HG03460 (cell line): ENCODE measurements around the gene C2.
"Not testable (repeated sequence)": the region's sequence is repeated elsewhere in the genome, so short reads cannot be mapped to it uniquely, and the experiment has no call there.

Experiments
- ATAC-seq: cut with Tn5 transposase; IDR thresholded peaks from one replicate; pipeline ENCODE4 v1.9.1; 2021; ENCODE audit not compliant: unreplicated experiment

C2 gene

DNA sequence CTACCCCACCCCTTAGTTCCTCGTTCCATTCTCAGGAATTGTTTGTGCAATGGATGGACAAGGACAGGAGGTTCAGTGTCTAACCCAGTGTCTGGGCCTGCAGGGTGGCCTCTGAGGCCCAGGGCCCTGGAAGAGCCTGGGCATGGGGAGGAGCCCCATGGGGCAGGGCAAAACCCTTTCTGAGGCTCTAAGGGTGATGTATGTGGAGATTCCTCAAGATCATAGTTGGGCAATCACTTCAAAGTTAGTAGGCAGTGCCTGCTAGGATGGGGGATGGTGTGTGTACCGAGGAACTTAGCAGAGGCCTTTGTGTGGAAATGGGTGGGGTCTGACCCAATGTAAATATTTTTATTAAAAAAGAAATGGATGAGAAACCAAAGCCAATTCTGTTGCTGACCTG lies 6.7 kb upstream of the C2 start:
- no peak for ATAC-seq

DNA sequence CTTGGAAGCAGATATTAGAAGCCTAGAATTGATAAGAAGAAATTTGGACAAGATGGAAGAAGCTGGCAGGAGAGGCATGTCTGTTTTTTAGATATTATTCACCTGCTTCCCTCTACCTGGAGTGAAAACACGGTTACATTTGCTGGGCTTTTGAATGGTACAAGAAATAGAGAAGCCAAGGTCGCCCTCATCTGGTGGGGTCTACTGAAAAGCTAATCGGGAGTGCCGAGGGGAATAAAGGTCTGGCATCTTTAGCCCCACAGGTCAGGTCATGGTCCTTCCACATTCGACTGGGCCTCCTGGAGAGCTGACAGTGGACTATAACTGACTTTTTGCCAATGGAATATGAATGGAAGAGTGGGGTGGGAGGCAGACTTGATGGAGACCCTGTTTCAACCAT lies 4.6 kb upstream of the C2 start:
- no peak for ATAC-seq

DNA sequence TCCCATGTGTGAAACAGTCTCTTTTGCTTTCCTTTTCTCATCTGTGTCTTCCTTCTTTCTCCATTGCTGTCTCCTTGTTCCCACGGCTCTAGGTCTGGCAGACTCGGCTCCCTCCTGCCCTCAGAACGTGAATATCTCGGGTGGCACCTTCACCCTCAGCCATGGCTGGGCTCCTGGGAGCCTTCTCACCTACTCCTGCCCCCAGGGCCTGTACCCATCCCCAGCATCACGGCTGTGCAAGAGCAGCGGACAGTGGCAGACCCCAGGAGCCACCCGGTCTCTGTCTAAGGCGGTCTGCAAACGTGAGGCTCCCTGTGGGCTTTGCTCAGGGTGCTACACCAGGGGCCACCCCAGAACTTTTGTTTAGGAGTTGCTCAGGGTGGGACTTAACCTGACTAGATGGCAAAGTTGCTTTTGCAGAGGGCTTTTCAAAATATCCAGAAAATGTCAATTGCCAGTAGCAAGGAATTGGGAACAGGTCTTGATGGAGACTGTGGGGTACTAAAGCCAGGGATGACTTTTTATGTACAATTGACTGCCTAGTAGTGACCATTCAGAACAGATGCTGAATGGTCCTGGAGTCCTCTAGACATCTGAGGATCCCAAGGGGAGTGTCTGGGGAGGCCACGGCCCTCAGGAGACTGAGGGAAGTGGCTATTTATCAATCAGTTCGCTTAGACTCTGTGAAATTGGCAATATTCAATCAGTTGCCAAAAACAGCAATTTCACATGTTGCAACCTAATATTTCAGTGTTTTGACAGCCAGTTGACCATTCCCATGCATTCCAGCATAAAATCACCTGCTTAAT lies 550 bp downstream of the C2 start:
- no peak for ATAC-seq

DNA sequence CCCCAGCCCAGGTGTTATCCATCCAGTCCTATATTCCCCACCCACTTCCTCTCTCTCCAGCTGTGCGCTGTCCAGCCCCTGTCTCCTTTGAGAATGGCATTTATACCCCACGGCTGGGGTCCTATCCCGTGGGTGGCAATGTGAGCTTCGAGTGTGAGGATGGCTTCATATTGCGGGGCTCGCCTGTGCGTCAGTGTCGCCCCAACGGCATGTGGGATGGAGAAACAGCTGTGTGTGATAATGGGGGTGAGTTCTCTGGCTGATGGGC lies 1.1 kb downstream of the C2 start:
- no peak for ATAC-seq

DNA sequence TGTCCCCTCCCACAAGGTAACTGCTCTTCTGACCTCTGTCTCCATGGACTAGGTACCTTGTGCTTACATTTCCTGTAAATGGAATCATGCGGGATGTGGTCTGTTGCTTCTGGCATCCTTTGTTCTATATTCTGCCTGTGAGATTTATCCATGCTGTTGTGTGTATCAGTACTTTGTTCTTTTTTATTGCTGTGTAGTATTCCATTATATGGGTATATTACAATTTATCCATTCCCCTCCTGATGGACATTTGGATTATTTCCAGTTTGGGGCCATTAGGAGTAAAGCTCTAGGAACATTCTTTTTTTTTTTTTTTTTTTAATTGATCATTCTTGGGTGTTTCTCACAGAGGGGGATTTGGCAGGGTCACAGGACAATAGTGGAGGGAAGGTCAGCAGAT lies 3.4 kb downstream of the C2 start:
- ATAC-seq, result no peak

DNA sequence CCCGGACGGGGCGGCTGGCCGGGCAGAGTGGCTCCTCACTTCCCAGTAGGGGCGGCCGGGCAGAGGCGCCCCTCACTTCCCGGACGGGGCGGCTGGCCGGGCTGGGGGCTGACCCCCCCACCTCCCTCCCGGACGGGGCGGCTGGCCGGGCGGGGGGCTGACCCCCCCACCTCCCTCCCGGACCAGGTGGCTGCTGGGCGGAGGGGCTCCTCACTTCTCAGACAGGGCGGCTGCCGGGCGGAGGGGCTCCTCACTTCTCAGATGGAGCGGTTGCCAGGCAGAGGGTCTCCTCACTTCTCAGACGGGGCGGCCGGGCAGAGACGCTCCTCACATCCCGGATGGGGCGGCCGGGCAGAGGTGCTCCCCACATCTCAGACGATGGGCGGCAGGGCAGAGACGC lies 4.6 kb downstream of the C2 start:
- not testable (repeated sequence) for ATAC-seq

DNA sequence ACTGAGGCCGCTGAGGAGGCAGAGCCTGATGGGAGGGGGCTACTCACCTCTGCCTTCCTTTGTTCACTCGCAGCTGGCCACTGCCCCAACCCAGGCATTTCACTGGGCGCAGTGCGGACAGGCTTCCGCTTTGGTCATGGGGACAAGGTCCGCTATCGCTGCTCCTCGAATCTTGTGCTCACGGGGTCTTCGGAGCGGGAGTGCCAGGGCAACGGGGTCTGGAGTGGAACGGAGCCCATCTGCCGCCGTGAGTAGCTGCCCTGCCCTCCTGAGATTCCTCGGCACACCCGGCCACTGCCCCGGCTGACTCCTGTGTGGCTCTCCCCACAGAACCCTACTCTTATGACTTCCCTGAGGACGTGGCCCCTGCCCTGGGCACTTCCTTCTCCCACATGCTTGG lies 6.0 kb downstream of the C2 start:
- ATAC-seq, result no peak

DNA sequence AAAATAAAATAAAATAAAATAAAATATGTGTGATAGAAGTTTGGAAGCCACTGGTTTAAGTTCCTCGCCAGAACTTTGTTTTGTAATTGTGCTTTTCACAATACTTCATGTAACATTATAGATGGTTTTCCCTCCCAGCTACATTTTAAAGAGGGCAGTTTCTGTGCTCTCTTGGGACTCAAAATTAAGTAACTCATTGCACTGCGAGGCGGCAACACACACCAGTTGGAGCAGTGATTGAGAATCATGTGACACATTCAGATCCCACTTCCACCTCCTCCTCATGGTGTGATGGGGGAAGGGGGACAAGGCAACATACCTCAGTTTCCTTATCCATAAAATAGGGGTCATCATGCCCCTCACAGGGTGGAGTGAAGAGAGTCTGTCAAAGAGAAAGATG lies 7.5 kb downstream of the C2 start:
- ATAC-seq, result no peak

DNA sequence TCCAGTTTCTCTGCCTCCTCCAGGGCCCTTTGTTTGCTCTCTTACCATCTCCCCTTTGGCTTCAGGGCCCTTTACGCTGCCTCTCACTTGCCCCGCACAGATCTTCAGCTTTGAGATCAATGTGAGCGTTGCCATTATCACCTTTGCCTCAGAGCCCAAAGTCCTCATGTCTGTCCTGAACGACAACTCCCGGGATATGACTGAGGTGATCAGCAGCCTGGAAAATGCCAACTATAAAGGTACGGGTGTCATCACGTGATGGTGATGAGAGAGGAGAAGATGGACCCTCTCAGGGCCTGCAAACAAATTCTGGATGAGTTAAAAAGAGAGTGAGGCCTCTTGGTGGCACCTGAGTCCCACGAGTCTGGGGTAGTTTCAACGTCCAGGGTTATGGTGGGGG lies 8.3 kb downstream of the C2 start:
- no peak for ATAC-seq

DNA sequence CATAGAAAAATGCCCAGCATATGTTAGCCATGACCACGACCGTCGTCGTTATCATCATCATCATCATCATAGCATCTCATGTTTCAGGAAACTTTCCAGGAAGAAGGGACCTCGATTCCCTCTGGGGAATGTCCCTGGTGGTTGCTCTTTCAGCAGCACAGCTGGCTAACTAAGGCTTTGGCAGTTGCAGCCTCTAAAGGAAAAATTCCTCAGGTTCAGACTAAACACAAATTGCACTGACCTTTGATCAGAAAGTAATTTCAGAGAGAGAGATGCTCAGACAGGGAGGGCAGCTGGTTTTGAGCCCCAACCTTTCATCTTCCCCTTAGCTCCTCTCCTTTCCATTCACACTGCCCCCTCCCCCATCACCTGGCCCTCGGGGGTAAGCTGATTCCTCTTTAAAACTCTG lies 12.7 kb downstream of the C2 start:
- ATAC-seq, result no peak

DNA sequence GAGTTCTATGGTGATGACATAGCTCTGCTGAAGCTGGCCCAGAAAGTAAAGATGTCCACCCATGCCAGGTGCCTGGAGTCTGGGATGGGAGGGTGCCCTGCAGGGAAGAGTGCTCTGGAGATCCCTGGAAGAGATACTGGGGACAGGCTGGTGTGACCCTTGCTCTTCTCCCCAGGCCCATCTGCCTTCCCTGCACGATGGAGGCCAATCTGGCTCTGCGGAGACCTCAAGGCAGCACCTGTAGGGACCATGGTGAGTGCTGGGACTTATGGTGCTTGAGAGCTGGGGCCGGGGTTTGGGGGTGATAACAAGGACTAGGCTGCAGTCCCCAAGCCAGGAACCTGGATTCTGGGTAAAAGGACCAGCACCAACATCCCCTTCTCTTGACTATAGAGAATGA lies 16.2 kb downstream of the C2 start:
- no peak for ATAC-seq

DNA sequence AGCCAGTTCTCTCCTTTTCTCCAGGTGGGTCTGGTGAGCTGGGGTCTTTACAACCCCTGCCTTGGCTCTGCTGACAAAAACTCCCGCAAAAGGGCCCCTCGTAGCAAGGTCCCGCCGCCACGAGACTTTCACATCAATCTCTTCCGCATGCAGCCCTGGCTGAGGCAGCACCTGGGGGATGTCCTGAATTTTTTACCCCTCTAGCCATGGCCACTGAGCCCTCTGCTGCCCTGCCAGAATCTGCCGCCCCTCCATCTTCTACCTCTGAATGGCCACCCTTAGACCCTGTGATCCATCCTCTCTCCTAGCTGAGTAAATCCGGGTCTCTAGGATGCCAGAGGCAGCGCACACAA lies 17.6 kb downstream of the C2 start:
- ATAC-seq, result no peak

DNA sequence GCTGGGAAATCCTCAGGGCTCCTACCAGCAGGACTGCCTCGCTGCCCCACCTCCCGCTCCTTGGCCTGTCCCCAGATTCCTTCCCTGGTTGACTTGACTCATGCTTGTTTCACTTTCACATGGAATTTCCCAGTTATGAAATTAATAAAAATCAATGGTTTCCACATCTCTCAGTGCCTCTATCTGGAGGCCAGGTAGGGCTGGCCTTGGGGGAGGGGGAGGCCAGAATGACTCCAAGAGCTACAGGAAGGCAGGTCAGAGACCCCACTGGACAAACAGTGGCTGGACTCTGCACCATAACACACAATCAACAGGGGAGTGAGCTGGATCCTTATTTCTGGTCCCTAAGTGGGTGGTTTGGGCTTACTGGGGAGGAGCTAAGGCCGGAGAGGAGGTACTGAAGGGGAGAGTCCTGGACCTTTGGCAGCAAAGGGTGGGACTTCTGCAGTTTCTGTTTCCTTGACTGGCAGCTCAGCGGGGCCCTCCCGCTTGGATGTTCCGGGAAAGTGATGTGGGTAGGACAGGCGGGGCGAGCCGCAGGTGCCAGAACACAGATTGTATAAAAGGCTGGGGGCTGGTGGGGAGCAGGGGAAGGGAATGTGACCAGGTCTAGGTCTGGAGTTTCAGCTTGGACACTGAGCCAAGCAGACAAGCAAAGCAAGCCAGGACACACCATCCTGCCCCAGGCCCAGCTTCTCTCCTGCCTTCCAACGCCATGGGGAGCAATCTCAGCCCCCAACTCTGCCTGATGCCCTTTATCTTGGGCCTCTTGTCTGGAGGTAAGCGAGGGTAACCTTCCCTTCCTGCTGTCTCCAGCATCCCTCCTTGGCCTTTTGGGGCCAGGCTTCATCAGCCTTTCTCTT lies 18.2 kb downstream of the C2 start, which contains the start of gene CFB:
TSS of gene CFB (plus strand) at position 589 of the 863 bp plus-strand sequence. CDS start at position 716, 127 bp downstream.
- ATAC-seq, result no peak

DNA sequence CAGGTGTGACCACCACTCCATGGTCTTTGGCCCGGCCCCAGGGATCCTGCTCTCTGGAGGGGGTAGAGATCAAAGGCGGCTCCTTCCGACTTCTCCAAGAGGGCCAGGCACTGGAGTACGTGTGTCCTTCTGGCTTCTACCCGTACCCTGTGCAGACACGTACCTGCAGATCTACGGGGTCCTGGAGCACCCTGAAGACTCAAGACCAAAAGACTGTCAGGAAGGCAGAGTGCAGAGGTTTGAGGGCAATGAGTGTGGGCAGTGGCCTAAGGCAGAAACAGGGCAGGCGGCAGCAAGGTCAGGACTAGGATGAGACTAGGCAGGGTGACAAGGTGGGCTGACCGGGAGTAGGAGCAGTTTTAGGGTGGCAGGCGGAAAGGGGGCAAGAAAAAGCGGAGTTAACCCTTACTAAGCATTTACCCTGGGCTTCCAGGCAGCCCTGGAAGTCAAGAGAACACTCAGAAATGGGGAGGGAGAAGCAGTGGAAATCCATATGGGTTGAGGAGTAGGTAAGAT lies 18.9 kb downstream of the C2 start:
- ATAC-seq, result no peak

DNA sequence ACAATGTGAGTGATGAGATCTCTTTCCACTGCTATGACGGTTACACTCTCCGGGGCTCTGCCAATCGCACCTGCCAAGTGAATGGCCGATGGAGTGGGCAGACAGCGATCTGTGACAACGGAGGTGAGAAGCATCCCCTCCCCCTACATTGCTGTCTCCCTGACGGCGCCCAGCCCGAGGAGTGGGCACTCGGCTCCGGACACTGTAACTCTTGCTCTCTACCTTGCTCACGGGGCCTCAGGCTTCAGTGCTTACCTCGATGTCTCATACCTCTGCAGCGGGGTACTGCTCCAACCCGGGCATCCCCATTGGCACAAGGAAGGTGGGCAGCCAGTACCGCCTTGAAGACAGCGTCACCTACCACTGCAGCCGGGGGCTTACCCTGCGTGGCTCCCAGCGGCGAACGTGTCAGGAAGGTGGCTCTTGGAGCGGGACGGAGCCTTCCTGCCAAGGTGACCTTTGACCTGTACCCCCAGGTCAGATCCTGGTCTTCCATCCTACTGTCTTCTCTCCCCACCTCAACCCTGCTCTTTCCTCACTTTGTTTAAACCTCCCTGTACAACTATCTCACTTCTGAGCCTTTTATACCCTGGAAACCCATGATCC lies 19.7 kb downstream of the C2 start:
- ATAC-seq, result no peak

DNA sequence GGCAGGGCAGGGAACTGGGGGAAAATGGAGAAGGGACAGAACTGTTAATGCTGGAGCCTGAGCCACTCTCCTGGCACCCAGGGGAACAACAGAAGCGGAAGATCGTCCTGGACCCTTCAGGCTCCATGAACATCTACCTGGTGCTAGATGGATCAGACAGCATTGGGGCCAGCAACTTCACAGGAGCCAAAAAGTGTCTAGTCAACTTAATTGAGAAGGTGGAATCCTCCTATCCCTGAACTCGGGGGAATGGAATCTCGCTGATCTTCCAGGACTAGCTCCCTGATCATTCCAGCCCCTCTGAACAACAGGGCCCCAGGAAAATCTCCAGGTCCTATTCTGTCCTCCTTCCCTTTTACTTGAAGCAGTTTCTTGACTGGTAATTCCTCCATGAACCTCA lies 20.3 kb downstream of the C2 start:
- ATAC-seq, result no peak

DNA sequence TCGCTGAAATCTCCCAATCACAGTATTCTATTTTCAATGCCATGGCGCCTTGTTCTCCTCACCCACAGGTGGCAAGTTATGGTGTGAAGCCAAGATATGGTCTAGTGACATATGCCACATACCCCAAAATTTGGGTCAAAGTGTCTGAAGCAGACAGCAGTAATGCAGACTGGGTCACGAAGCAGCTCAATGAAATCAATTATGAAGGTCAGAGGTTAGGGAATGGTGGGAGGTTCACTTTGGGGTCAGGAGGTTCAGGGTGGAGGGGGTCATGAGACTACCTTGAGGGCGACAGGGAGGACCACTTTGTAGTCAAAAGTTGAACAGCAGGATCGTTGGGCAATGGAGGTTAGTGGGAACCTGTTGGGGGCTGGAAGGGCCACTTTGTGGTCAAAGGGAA lies 20.8 kb downstream of the C2 start:
- ATAC-seq, result no peak

DNA sequence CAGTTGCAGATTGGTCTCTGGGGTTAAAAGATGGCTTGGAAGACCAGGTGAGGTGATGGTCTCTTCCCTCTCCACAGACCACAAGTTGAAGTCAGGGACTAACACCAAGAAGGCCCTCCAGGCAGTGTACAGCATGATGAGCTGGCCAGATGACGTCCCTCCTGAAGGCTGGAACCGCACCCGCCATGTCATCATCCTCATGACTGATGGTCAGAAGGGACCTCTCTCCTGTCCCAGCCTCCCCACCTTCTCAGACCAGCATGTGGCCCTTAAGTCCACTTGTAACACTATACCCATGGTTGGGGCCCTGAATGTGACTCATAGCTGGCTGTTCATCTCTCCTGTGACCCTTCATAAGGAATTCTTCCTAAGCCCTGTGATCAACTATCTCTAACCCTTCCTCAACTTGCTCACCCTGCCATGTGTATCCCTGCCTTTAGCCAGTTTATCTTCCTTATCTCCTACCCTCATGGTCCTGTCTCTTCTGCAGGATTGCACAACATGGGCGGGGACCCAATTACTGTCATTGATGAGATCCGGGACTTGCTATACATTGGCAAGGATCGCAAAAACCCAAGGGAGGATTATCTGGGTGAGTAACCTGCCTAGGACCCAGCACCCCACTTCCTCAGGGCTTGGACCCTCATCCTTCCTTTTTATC lies 21.4 kb downstream of the C2 start:
- ATAC-seq, result no peak

DNA sequence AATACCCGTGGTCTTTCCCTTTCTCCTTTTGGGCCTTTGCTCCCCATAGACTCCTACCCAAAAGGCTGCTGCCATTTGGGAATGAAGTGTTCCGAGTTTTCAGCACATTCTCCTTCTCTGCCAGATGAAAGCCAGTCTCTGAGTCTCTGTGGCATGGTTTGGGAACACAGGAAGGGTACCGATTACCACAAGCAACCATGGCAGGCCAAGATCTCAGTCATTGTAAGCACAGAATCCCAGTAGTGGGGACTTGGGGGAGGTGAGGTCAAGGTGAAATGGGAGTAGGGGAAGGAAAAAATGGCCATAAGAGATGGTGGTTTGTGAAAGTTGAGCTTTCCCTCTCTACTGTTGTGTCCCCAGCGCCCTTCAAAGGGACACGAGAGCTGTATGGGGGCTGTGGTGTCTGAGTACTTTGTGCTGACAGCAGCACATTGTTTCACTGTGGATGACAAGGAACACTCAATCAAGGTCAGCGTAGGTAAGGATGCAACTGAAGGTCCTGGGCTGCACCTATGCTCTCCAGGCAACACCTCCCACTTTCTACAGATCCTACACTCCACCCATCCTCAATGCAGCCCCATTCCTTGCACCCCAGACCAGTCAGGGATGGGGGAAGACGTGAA lies 22.5 kb downstream of the C2 start:
- no peak for ATAC-seq

DNA sequence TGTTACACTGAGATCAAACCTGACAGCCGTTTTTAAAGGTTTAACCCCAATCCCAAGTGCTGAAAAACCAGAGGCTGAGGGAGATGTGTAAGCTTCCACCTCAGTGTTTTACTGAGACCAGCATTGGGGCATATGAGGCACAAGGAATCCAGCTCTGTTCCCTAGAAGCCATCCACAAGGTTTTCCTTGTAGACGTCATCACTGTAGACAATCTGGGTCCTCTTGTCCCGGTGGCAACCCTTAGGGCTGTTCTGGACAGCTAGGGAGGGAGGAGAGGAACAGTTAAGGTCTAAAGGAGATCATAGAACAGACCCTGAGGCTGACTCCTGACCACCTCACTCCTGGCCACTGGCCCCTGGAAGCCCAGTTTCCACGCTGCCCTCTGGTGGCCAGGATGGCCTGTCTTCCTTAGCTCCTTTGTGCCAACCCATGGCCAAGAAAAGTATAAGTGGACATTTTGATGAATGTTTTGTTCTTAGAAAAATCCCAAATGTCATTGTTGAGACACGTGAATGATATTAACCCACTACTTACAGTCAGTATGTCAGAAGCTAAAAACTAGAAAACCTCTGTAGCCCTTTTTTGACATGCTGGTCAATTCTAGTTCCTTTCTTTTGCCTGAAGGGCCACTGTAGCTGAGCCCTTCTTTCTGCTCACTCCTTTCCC lies 24.8 kb downstream of the C2 start:
- ATAC-seq, result no peak

DNA sequence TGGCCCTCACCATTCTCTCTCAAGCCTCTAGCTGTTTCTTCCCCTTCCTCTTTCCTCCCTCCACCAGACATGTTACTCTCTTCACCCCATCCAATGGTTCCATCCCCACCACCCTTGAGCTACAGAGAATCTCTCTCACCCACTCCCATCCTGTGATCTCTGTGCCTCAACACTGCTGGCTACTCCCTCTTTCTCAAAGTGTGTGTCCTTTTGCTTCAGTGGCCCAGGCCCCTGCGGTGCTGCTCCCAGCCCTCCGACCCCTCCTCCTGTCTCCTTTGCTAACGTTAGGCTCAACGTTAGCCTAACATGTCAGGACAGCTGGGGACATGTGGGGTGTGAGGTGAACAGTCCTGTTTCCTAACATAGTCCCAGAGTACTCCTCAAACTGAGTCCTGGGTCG lies 25.4 kb downstream of the C2 start:
- no peak for ATAC-seq
